ENCODE measurements around the gene SLC35B3. TPM values are rescaled to one million over a fixed set of nuclear protein-coding genes. Genes with fewer than 3 reads are reported as not detected.
A peak's percentile ranks its signal among the peaks of the same experiment; 100 is the strongest.

Gene SLC35B3
- total and polyA plus RNA-seq, 2 experiments from 2014 or later: 33.9 to 52.9 TPM

- Histone ChIP-seq H3F3A (ENCODE audit: insufficient read depth) (no peaks in the 10 kb centered on the region), H3K36me3 (ENCODE audit: low read depth) (no peaks in the 10 kb centered on the region), H3K4me2 (ENCODE audit: unreplicated experiment) (no peak overlapping the region), H2AFZ (no peak overlapping the region), H3K79me2 (ENCODE audit: insufficient read depth) (peaks cover 25% of the 10 kb centered on the region), H3K9ac (no peak overlapping the region), H3K9me3 (ENCODE audit: low read depth) (no peaks in the 10 kb centered on the region), H3K4me3 (no peak overlapping the region), H3K27ac (no peak overlapping the region), H3K4me1 (ENCODE audit: insufficient read depth) (peaks cover 14% of the 10 kb centered on the region), H3K27me3 (replicated peaks; ENCODE audit: insufficient read depth) (no peaks in the 10 kb centered on the region), H4K20me1 (ENCODE audit: insufficient read depth) (no peaks in the 10 kb centered on the region; the same call in 1 of the 2 replicates), H3K9me2 (ENCODE audit: insufficient read depth) (no peaks in the 10 kb centered on the region)
- in situ Hi-C loops (cut with MboI): no loop called here
- DNase-seq: no peak
- TF ChIP-seq EZH2 (IDR thresholded peaks at IDR 0.05; ENCODE audit: insufficient read depth, poor library complexity, severe bottlenecking): no peak
- TF ChIP-seq EZH2phosphoT487 (IDR thresholded peaks at IDR 0.05; ENCODE audit: insufficient read depth, low read depth): no peak
- WGBS, 2 experiments (ENCODE audit: low coverage in 1 of 2, low lambda C conversion rate in 2 of 2, missing lambda C conversion rate in 2 of 2): 15 to 22% methylated on average over 1 of the region's 1 CpG
Observed at GRCh38 chr6:8437813-8438212, 2.5 kb upstream of the SLC35B3 start.

GRCh38 chr6:8436966-8437365 is 1.6 kb upstream of the SLC35B3 start:
- 100% methylated on average over 1 of the region's 1 CpG for WGBS, 2 experiments (ENCODE audit: low coverage in 1 of 2, low lambda C conversion rate in 2 of 2, missing lambda C conversion rate in 2 of 2)
- no peak for DNase-seq
- TF ChIP-seq EZH2phosphoT487 (IDR thresholded peaks at IDR 0.05; ENCODE audit: insufficient read depth, low read depth) (no peak), EZH2 (IDR thresholded peaks at IDR 0.05; ENCODE audit: insufficient read depth, poor library complexity, severe bottlenecking) (no peak)

GRCh38 chr6:8435845-8436168 is 462 bp upstream of the SLC35B3 start:
- no peaks in the 10 kb centered on the region for H3K9me3 ChIP-seq (ENCODE audit: low read depth)
- H3K9me2 ChIP-seq (ENCODE audit: insufficient read depth): no peaks in the 10 kb centered on the region
- H2AFZ ChIP-seq: peak overlapping the region; percentile 99
- no peaks in the 10 kb centered on the region for H3K27me3 ChIP-seq (replicated peaks; ENCODE audit: insufficient read depth)
- H3K4me2 ChIP-seq (ENCODE audit: unreplicated experiment): peak overlapping the region; percentile 91
- H3K9ac ChIP-seq: peak overlapping the region; percentile 99
- 16 to 21% methylated on average over 15 of the region's 15 CpGs for WGBS, 2 experiments (ENCODE audit: low coverage in 1 of 2, low lambda C conversion rate in 2 of 2, missing lambda C conversion rate in 2 of 2)
- H3F3A ChIP-seq (ENCODE audit: insufficient read depth): no peaks in the 10 kb centered on the region
- in situ Hi-C loops (cut with MboI): no loop called here
- no peak for DNase-seq
- no peaks in the 10 kb centered on the region; the same call in 1 of the 2 replicates for H3K36me3 ChIP-seq (ENCODE audit: low read depth)
- H4K20me1 ChIP-seq (ENCODE audit: insufficient read depth): no peaks in the 10 kb centered on the region; the same call in 1 of the 2 replicates
- TF ChIP-seq EZH2phosphoT487 (IDR thresholded peaks at IDR 0.05; ENCODE audit: insufficient read depth, low read depth) (no peak), EZH2 (IDR thresholded peaks at IDR 0.05; ENCODE audit: insufficient read depth, poor library complexity, severe bottlenecking) (no peak)
- peak overlapping the region; percentile 99 for H3K4me3 ChIP-seq
- peaks cover 33% of the 10 kb centered on the region for H3K4me1 ChIP-seq (ENCODE audit: insufficient read depth)
- H3K79me2 ChIP-seq (ENCODE audit: insufficient read depth): peaks cover 45% of the 10 kb centered on the region
- H3K27ac ChIP-seq: peak overlapping the region; percentile 97

More at GRCh38 chr6:8436966-8437365, 1.6 kb upstream of the SLC35B3 start:
- Histone ChIP-seq H3F3A (ENCODE audit: insufficient read depth) (no peaks in the 10 kb centered on the region), H3K4me2 (ENCODE audit: unreplicated experiment) (no peak overlapping the region), H3K9me2 (ENCODE audit: insufficient read depth) (no peaks in the 10 kb centered on the region), H3K4me3 (no peak overlapping the region), H4K20me1 (ENCODE audit: insufficient read depth) (no peaks in the 10 kb centered on the region; the same call in 1 of the 2 replicates), H3K36me3 (ENCODE audit: low read depth) (no peaks in the 10 kb centered on the region), H3K9ac (no peak overlapping the region), H3K27me3 (replicated peaks; ENCODE audit: insufficient read depth) (no peaks in the 10 kb centered on the region), H2AFZ (no peak overlapping the region), H3K27ac (no peak overlapping the region), H3K9me3 (ENCODE audit: low read depth) (no peaks in the 10 kb centered on the region), H3K4me1 (ENCODE audit: insufficient read depth) (peaks cover 21% of the 10 kb centered on the region), H3K79me2 (ENCODE audit: insufficient read depth) (peaks cover 33% of the 10 kb centered on the region)
- in situ Hi-C loops (cut with MboI): no loop called here

- Histone ChIP-seq H3K27me3 (replicated peaks; ENCODE audit: insufficient read depth) (no peaks in the 10 kb centered on the region), H3K4me2 (ENCODE audit: unreplicated experiment) (peak overlapping the region; percentile 91), H3K36me3 (ENCODE audit: low read depth) (peaks cover 3% of the 10 kb centered on the region; the same call in 1 of the 2 replicates), H3K27ac (peak overlapping the region; percentile 97), H3K9me3 (ENCODE audit: low read depth) (no peaks in the 10 kb centered on the region), H4K20me1 (ENCODE audit: insufficient read depth) (no peaks in the 10 kb centered on the region; the same call in 1 of the 2 replicates), H3K4me3 (peak overlapping the region; percentile 99), H2AFZ (peak overlapping the region; percentile 99), H3K4me1 (ENCODE audit: insufficient read depth) (peaks cover 33% of the 10 kb centered on the region), H3K9me2 (ENCODE audit: insufficient read depth) (no peaks in the 10 kb centered on the region), H3K79me2 (ENCODE audit: insufficient read depth) (peaks cover 56% of the 10 kb centered on the region), H3K9ac (peak overlapping the region; percentile 99), H3F3A (ENCODE audit: insufficient read depth) (no peaks in the 10 kb centered on the region)
- WGBS, 2 experiments (ENCODE audit: low coverage in 1 of 2, low lambda C conversion rate in 2 of 2, missing lambda C conversion rate in 2 of 2): 1 to 2% methylated on average over 8 of the region's 8 CpGs
- DNase-seq: peak; percentile 35
- TF ChIP-seq EZH2phosphoT487 (IDR thresholded peaks at IDR 0.05; ENCODE audit: insufficient read depth, low read depth) (no peak), EZH2 (IDR thresholded peaks at IDR 0.05; ENCODE audit: insufficient read depth, poor library complexity, severe bottlenecking) (no peak)
- in situ Hi-C loops (cut with MboI): no loop called here
Observed at GRCh38 chr6:8434727-8435092, 635 bp downstream of the SLC35B3 start.

All from GM23248 (cell line).